ENCODE results near the gene TMCO6.
A peak's percentile ranks its signal among the peaks of the same experiment; 100 is the strongest.

The TMCO6 gene

GRCh38 chr5:140672455-140673186 is 33.4 kb downstream of the TMCO6 start:
- peak overlapping the region; percentile 14 for H3K4me3 ChIP-seq (ENCODE audit: low read depth, low read length)

GRCh38 chr5:140673187-140673976 is 34.1 kb downstream of the TMCO6 start, which contains the start of gene DND1:
Gene DND1 (minus strand): TSS chr5:140673576. CDS start chr5:140673542, 34 bp downstream.
- H3K4me3 ChIP-seq (ENCODE audit: low read depth, low read length) = peak within 1 kb of the TSS; percentile 14

GRCh38 chr5:140674211-140674610 is 35.0 kb downstream of the TMCO6 start:
- H3K4me3 ChIP-seq (ENCODE audit: low read depth, low read length) = no peak overlapping the region

GRCh38 chr5:140674629-140675028 is 35.4 kb downstream of the TMCO6 start:
- H3K4me3 ChIP-seq (ENCODE audit: low read depth, low read length) = no peak overlapping the region

GRCh38 chr5:140677947-140678346 is 38.7 kb downstream of the TMCO6 start:
- H3K4me3 ChIP-seq (ENCODE audit: low read depth, low read length) = no peak overlapping the region

GRCh38 chr5:140678993-140679392 is 39.7 kb downstream of the TMCO6 start:
- no peak overlapping the region for H3K4me3 ChIP-seq (ENCODE audit: low read depth, low read length)

GRCh38 chr5:140690376-140690932 is 51.2 kb downstream of the TMCO6 start:
- H3K4me3 ChIP-seq (ENCODE audit: low read depth, low read length) = peak overlapping the region; percentile 98

- peak within 1 kb of the TSS; percentile 98 for H3K4me3 ChIP-seq (ENCODE audit: low read depth, low read length)
Observed at GRCh38 chr5:140690941-140691924, 52.0 kb downstream of the TMCO6 start, which contains the start of the genes HARS1 and HARS2. Gene HARS1 (minus strand): TSS chr5:140691370. CDS start chr5:140691304, 66 bp downstream. Gene HARS2 (plus strand): TSS chr5:140691455. CDS start chr5:140691649, 194 bp downstream.

- no peak overlapping the region for H3K4me3 ChIP-seq (ENCODE audit: low read depth, low read length)
Observed at GRCh38 chr5:140694276-140694675, 55.0 kb downstream of the TMCO6 start.
